AG04450 (cell line): ENCODE measurements around the gene PPOX. TPM values are rescaled to one million over a fixed set of nuclear protein-coding genes. Genes with fewer than 3 reads are reported as not detected.

Experiments used
- CTCF ChIA-PET: fragments of 300-600, 350-600 bp; formaldehyde crosslinking; extraction: SDS; loops from one replicate; lab custom pipeline; 2022; ENCODE audit warnings: antibody characterized with exemption, inconsistent platforms; lab: Charles Lee
- POLR2A ChIA-PET: fragments of 350-600 bp; formaldehyde crosslinking; extraction: SDS; loops from one replicate; lab custom pipeline; 2021; ENCODE audit warnings: antibody characterized with exemption, inconsistent platforms; lab: Yijun Ruan, JAX
- DNase-seq: peaks from one replicate; pipeline ENCODE4 v3.0.0-alpha.2; 2011; ENCODE audit warnings: low read depth, low spot score
- H3K27ac ChIP-seq: one replicate; pipeline ENCODE4 v1.5.1; 2012; ENCODE audit warnings: low read depth, low read length, control low read depth
- H3K27me3 ChIP-seq: one replicate; pipeline ENCODE4 v1.6.0; 2012; ENCODE audit warnings: low read length; ENCODE audit not compliant: control insufficient read depth, insufficient read depth
- H3K4me3 ChIP-seq: 2 replicates; pipeline ENCODE4 v1.5.1; 2011; ENCODE audit warnings: mild to moderate bottlenecking, low read depth, low read length, control low read depth
- H3K9me3 ChIP-seq: 2 replicates; pipeline ENCODE4 v1.5.1; 2012; ENCODE audit warnings: low read length; ENCODE audit not compliant: control insufficient read depth, insufficient read depth
- CTCF ChIP-seq: IDR thresholded peaks from 2 replicates; pipeline ENCODE4 v1.5.1; 2011; ENCODE audit warnings: low read depth, low read length, control low read depth, inconsistent platforms
- polyA plus RNA-seq: library from polyadenylated mRNA; depleted of rRNA; stranded (reverse); fragments of >200 nt; gene quantifications from 2 replicates; pipeline ENCODE4 v1.2.3, GENCODE V29; 2011

The PPOX gene
- polyA plus RNA-seq, 1 experiment: 9.8 TPM

DNA sequence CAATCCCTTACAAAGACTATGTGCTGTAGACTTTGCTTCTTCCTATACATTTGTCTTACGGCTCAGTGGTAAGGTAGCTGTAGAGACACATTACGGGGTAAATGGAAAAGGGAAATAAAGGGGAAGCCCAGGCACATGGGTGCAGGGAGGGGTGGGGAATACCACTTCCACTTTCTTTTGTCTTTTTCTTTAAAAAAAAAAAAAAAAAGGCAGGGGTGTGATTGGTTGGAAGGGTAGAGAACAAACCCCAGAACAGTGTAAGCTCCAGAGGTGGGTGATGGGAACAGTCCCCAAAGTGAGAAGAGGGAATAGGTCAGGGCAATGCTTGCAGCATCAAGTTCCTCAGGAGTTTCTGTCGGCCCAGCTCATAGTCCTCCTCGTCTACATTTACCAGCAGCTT is 44.4 kb upstream of the PPOX start:
- POLR2A ChIA-PET: no interaction called here

DNA sequence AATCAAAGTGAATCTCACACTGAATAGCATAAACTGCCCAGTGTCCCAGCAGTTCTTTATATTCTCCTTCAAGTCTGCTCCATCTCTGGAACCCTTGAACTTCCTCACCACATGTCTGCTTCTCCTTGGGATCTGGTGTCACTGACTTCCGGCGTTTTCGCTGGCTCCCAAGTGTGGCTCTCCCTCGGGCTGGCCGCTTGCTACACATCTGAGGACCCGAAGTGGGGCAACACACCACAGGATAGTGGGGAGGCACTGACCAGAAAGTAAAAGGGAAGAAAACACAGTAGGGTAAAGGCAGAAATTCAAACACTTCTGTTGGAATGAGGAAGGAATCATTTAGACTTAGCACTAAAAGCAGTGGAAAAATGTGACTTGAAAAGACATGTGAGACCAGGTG is 43.3 kb upstream of the PPOX start:
- no peak for TF ChIP-seq CTCF
- POLR2A ChIA-PET: no interaction called here
- Histone ChIP-seq H3K27me3 (no peaks in the 10 kb centered on the region), H3K27ac (no peak overlapping the region), H3K4me3 (no peak overlapping the region), H3K9me3 (no peaks in the 10 kb centered on the region)
- CTCF ChIA-PET: interaction anchor here (1.0 kb wide), 1 partner anchor 25 kb away, joined by 3 read pairs; the partner anchor contains the start of gene KLHDC9
- no peak for DNase-seq

More for the DNA sequence above, 44.4 kb upstream of the PPOX start:
- no peak overlapping the region for H3K27ac ChIP-seq
- CTCF ChIA-PET: interaction anchor here (1.0 kb wide), 1 partner anchor 24 kb away, joined by 3 read pairs; the partner anchor contains the start of gene KLHDC9
- no peaks in the 10 kb centered on the region for H3K27me3 ChIP-seq
- no peak for DNase-seq
- no peaks in the 10 kb centered on the region; the same call in 1 of the 2 replicates for H3K9me3 ChIP-seq
- H3K4me3 ChIP-seq: no peak overlapping the region
- TF ChIP-seq CTCF: no peak

- no peak overlapping the region for H3K27ac ChIP-seq
- CTCF ChIA-PET: interaction anchor here (1.5 kb wide), 1 partner anchor 131 kb away, joined by 3 read pairs; no protein-coding TSS in a partner anchor
- POLR2A ChIA-PET: interaction anchor here (1.6 kb wide), 1 partner anchor 10 kb away, joined by 7 read pairs; the partner anchor contains the start of genes NIT1 and PFDN2
Observed at GRCh38 chr1:161127649-161128048, 38.6 kb upstream of the PPOX start.

DNA sequence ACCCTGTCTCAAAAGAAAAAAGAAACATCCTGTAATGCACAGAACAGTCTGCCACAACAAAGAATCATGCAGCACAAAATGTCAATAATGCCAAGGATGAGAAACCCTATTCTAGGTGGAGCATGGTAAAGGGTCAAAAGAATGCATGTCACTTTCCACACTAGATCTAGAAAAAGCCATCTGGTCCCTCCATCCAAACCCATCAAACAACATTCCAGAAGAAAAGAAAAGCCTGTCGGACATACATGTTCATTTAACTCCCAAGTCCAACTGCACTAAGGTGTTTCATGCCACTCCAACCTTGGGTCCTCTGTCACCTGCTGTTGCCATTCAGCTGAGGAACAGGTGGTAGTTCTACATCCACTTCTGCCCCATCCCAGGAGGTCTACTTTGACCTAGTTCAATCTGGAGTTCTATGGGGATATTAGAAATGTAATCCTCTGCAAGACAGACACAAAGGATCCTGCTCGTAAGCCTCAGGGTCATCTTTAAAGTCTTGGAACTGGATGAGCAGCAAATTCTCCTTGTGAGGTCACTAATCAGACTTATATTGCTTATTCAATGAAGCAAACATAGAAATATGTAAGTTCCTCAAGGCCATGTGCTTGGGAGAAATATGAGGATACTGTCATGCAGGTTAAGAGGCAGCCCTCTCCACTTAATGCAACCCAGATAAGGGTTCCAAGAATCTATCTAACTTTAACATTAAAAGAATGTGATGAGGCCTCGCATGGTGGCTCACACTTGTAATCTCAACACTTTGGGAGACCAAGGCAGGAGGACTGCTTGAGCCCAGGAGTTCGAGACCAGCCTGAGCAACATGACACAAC is 37.4 kb upstream of the PPOX start:
- DNase-seq: no peak
- ChIA-PET CTCF (interaction anchor here (1.3 to 1.5 kb wide), 2 partner anchors 27 to 132 kb away, joined by 3 read pairs; no protein-coding TSS in a partner anchor), POLR2A (no interaction called here)
- TF ChIP-seq CTCF: no peak
- Histone ChIP-seq H3K4me3 (no peak overlapping the region), H3K27me3 (no peaks in the 10 kb centered on the region), H3K9me3 (no peaks in the 10 kb centered on the region), H3K27ac (no peak overlapping the region)

More at GRCh38 chr1:161127649-161128048, 38.6 kb upstream of the PPOX start:
- DNase-seq: no peak
- H3K4me3 ChIP-seq: no peak overlapping the region
- H3K27me3 ChIP-seq: no peaks in the 10 kb centered on the region
- H3K9me3 ChIP-seq: no peaks in the 10 kb centered on the region
- TF ChIP-seq CTCF: no peak

- no peak overlapping the region for H3K27ac ChIP-seq
- H3K4me3 ChIP-seq: no peak overlapping the region
- H3K9me3 ChIP-seq: no peaks in the 10 kb centered on the region
- no peak for DNase-seq
- no peak for TF ChIP-seq CTCF
- POLR2A ChIA-PET: no interaction called here
- H3K27me3 ChIP-seq: no peaks in the 10 kb centered on the region
- CTCF ChIA-PET: interaction anchor here (0.8 to 1.4 kb wide), 2 partner anchors 10 to 133 kb away, joined by 3 to 4 read pairs; no protein-coding TSS in a partner anchor
Observed at GRCh38 chr1:161130266-161130665, 36.0 kb upstream of the PPOX start.
